Camera-type eye (tissue), 1 donor: Measurements from ENCODE around the gene FAM9B. TPM values are rescaled to one million over a fixed set of nuclear protein-coding genes. Genes with fewer than 3 reads are reported as not detected.

ENCODE experiments used
- total RNA-seq: library from RNA; depleted of rRNA; stranded (reverse); fragments of >200 nt; gene quantifications from one replicate; pipeline ENCODE4 v1.2.3, GENCODE V29; 2014

The FAM9B gene
- not detected for total RNA-seq

DNA sequence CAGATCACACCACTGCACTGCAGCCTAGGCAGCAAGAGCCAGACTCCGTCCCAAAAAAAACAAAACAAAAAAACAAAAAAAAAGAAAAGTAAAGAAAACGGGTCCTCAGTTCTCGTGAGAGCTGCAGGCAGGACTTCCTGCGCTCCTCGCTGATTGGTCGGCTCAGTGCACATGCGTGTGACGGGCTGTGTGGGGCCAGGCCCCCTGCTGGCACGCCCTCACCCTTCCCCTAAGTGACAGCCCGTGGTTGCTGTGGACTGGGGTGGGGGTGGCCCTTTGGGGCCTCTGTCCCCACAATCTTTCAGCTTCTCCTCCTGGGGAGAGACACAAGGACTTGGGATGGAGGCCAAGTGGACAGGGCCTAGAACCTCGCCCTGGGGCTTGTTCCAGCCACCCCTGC, at the start of gene FAM9B:
Gene FAM9B, minus strand, starts transcription at position 139 of the 400 bp plus-strand sequence. CDS start 1,141 bp downstream, outside the sequence.

Other genes starting within 250 kb of the FAM9B start
- not detected for gene FAM9A, start 232.7 kb downstream of the FAM9B start, total RNA-seq